ENCODE measurements around the gene COL6A2. TPM values are rescaled to one million over a fixed set of nuclear protein-coding genes. Genes with fewer than 3 reads are reported as not detected.
A peak's percentile ranks its signal among the peaks of the same experiment; 100 is the strongest.

Gene COL6A2
- total RNA-seq, 1 donor from 2014 or later: 120 TPM

DNA sequence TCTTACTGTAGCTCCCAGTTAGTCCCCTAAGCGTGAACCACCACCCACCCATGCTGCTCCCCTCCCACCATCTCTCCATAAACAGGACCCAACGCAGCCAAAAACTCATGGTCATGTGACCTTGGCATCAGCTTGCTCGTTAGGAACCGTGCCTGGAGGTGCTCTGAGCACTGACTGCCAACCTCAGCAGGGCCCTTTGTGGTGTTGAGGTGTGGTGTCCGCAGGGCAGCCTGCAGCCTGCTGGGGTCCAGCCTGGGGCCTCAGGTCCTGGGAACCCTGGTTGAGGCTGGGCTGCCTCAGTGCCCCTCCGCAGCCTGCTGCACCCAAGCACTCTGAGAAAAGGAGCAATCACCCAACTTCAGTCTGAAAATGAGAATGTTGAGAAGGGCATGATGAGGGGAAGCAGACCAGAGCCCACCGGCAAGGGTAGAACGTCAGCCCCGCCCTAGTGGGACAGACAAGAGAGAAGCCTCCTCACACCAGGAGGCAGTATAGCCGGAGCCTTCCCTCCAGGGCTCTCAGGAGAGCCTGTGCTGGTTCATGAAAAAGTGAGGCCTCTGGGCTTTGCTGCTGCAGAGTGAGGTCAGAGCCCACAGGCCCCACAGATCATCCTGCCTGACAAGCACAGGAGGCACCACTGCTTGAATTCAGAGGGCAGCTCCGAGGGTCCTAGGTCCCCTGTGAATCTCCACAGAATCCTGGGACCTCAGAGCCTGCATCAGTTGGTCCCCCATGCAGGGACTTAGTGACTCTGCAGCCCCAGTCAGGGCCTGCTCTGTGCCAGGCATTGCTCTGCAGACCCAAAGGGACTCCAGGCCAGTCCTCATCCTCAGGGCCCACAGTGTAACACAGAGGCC is 4.9 kb upstream of the COL6A2 start:
- H3K79me2 ChIP-seq (ENCODE audit: insufficient read depth, low read length): peaks cover 11% of the 10 kb centered on the region
- peaks cover 3% of the 10 kb centered on the region for H3K9me3 ChIP-seq (ENCODE audit: insufficient read depth, low read depth, low read length)
- no peaks in the 10 kb centered on the region for H4K20me1 ChIP-seq (ENCODE audit: insufficient read depth, low read length)
- H3K9me3 Mint-ChIP-seq (ENCODE audit: unreplicated experiment): peaks cover 23% of the 10 kb centered on the region
- H2AFZ ChIP-seq (ENCODE audit: low read depth, low read length): no peak overlapping the region
- H3K27ac Mint-ChIP-seq (ENCODE audit: unreplicated experiment): no peak overlapping the region
- H3K36me3 ChIP-seq (ENCODE audit: insufficient read depth, low read length): no peaks in the 10 kb centered on the region
- no peak overlapping the region for H3K4me3 ChIP-seq (ENCODE audit: insufficient read depth, low read depth, low read length)
- no peak for FAIRE-seq
- H3K4me3 Mint-ChIP-seq (ENCODE audit: unreplicated experiment): no peak overlapping the region
- TF ChIP-seq, protein P1, sequence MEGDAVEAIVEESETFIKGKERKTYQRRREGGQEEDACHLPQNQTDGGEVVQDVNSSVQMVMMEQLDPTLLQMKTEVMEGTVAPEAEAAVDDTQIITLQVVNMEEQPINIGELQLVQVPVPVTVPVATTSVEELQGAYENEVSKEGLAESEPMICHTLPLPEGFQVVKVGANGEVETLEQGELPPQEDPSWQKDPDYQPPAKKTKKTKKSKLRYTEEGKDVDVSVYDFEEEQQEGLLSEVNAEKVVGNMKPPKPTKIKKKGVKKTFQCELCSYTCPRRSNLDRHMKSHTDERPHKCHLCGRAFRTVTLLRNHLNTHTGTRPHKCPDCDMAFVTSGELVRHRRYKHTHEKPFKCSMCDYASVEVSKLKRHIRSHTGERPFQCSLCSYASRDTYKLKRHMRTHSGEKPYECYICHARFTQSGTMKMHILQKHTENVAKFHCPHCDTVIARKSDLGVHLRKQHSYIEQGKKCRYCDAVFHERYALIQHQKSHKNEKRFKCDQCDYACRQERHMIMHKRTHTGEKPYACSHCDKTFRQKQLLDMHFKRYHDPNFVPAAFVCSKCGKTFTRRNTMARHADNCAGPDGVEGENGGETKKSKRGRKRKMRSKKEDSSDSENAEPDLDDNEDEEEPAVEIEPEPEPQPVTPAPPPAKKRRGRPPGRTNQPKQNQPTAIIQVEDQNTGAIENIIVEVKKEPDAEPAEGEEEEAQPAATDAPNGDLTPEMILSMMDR (IDR thresholded peaks at IDR 0.05; ENCODE audit: insufficient read depth, low read depth, low read length): no peak
- TF ChIP-seq EZH2 (IDR thresholded peaks at IDR 0.05; ENCODE audit: insufficient read depth, low read length): no peak
- peak overlapping the region; percentile 25 for H3K4me2 ChIP-seq (ENCODE audit: low read length)
- H3K9ac ChIP-seq (ENCODE audit: low read length): peak overlapping the region; percentile 66
- no peaks in the 10 kb centered on the region for H3K4me1 Mint-ChIP-seq (ENCODE audit: low read depth, unreplicated experiment)
- H3K27me3 ChIP-seq (ENCODE audit: insufficient read depth, low read length): no peaks in the 10 kb centered on the region
- peaks cover 5% of the 10 kb centered on the region for H3K27me3 Mint-ChIP-seq (ENCODE audit: low read depth, unreplicated experiment)
- no peaks in the 10 kb centered on the region for H3K36me3 Mint-ChIP-seq (ENCODE audit: low read depth, unreplicated experiment)
- DNase-seq (ENCODE audit: low read depth): no peak
- peaks cover 24% of the 10 kb centered on the region for H3K4me1 ChIP-seq (ENCODE audit: insufficient read depth, low read length)
- peak overlapping the region; percentile 92 for H3K27ac ChIP-seq (ENCODE audit: low read depth, low read length)

GRCh38 chr21:46093668-46094400 is 4.1 kb upstream of the COL6A2 start:
- DNase-seq (ENCODE audit: low read depth) (no peak), FAIRE-seq (no peak)
- Histone ChIP-seq H3K36me3 (ENCODE audit: insufficient read depth, low read length) (no peaks in the 10 kb centered on the region), H4K20me1 (ENCODE audit: insufficient read depth, low read length) (peaks cover 2% of the 10 kb centered on the region), H3K9me3 (ENCODE audit: insufficient read depth, low read depth, low read length) (peaks cover 3% of the 10 kb centered on the region), H2AFZ (ENCODE audit: low read depth, low read length) (no peak overlapping the region), H3K27me3 (ENCODE audit: insufficient read depth, low read length) (no peaks in the 10 kb centered on the region), H3K9ac (ENCODE audit: low read length) (no peak overlapping the region), H3K4me1 (ENCODE audit: insufficient read depth, low read length) (peaks cover 24% of the 10 kb centered on the region), H3K27ac (ENCODE audit: low read depth, low read length) (no peak overlapping the region), H3K4me2 (ENCODE audit: low read length) (no peak overlapping the region), H3K4me3 (ENCODE audit: insufficient read depth, low read depth, low read length) (no peak overlapping the region), H3K79me2 (ENCODE audit: insufficient read depth, low read length) (peaks cover 18% of the 10 kb centered on the region)
- H3K36me3 Mint-ChIP-seq (ENCODE audit: low read depth, unreplicated experiment): no peaks in the 10 kb centered on the region
- H3K4me1 Mint-ChIP-seq (ENCODE audit: low read depth, unreplicated experiment): no peaks in the 10 kb centered on the region
- H3K9me3 Mint-ChIP-seq (ENCODE audit: unreplicated experiment): peaks cover 15% of the 10 kb centered on the region
- no peak overlapping the region for H3K4me3 Mint-ChIP-seq (ENCODE audit: unreplicated experiment)
- peaks cover 5% of the 10 kb centered on the region for H3K27me3 Mint-ChIP-seq (ENCODE audit: low read depth, unreplicated experiment)
- TF ChIP-seq, protein P1 (IDR thresholded peaks at IDR 0.05; ENCODE audit: insufficient read depth, low read depth, low read length): no peak
- TF ChIP-seq EZH2 (IDR thresholded peaks at IDR 0.05; ENCODE audit: insufficient read depth, low read length): no peak
- no peak overlapping the region for H3K27ac Mint-ChIP-seq (ENCODE audit: unreplicated experiment)

All from astrocyte (in vitro differentiated cells and primary cell).